HG03039 (cell line): Measurements from ENCODE around the gene CDH4.

Experiments
- ATAC-seq: cut with Tn5 transposase; IDR thresholded peaks from one replicate; pipeline ENCODE4 v1.9.1; 2021; ENCODE audit warnings: mild to moderate bottlenecking, moderate library complexity; ENCODE audit not compliant: unreplicated experiment

The CDH4 gene

DNA sequence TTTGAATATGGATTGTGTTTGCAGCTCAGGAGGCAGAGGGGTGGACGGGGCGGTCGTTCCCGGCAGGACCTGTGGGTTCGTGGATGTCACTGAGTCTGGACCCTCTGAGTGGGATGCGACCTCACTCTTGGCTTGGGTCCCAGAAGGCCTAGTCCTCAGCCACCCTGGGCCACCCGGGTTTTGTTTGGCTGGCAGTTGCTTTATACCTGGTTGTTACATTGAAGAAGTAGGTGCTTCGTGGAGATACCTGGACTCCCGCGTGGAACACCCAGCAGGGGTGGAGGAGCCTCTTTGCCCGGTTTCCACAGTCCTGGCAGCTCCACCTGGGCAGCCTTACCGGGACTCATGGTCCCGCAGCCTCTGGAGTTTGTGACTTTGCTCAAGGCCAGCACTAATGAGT, 408.5 kb downstream of the CDH4 start:
- ATAC-seq: no peak

DNA sequence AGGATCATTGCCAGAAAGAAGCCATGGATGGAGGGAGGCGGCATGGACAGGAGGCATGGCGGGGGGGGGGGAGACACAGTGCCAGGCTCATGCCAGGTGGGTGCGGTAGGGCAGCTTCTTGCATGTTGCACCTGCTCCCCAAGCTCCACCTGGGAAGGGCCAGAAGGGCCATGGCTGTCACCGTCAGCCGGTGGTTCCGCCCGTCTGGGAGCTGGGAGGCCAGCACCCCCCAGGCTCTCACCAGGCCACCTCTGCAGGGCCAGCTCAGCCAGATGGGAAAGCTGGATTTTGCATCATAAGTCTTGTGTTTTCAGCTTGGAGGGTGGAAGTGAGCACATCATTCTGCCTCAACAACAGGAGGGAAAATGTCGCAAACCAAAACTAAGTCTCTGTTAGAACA, 409.0 kb downstream of the CDH4 start:
- no peak for ATAC-seq

DNA sequence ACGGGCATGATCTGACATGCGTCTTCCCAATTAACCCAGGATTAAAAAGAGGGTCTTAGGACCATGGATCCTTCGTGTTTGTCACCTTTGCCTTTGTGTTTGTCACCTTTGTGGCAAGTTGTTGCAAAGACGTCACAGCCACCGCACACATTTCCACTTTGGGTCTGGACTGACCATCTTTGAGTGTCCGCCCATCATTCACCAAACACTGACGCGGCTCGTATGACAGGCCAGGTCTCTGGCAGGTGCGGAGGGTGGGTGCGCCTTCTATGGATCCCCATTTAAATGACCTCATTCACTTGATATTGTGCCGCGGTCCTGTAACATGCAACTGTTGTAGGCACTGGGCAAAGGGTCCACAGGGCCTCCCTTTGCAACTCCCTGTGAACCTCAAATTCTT, 409.5 kb downstream of the CDH4 start:
- no peak for ATAC-seq

DNA sequence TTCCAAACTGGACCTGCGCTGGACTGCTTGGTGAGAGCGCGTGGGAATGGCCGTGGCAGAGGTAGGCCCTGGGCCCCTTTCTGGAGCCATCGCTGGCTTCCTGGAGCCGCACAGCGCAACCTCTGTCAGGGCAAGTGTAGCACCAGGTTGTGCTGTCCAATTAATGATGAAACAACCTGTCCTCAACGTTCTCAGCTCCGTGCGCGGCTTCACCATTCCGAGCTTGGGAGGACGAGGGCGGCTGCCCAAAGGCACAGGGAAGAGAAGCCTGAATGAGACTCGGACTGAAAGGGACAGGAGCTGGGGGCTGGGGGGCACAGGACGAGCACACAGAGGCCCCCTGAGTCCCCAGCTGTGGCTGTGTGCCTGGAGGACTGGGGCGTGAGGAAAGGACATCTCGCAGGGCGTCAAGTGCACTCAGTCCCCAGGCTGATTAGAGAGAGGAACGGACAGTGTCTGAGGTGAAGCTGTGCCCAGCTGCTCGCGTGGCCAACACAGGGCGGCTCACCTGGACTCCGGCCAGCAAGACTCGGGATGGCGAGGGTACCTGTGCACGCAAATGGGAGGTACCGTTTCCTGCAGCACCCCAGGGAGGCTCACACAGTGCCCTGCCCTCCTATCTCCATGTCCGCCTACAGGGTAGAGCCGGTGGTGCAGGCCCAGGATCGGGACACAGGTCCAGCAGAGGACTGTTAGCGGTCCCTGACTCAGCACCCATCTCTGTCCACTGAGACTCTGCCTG, 410.3 kb downstream of the CDH4 start:
- no peak for ATAC-seq

DNA sequence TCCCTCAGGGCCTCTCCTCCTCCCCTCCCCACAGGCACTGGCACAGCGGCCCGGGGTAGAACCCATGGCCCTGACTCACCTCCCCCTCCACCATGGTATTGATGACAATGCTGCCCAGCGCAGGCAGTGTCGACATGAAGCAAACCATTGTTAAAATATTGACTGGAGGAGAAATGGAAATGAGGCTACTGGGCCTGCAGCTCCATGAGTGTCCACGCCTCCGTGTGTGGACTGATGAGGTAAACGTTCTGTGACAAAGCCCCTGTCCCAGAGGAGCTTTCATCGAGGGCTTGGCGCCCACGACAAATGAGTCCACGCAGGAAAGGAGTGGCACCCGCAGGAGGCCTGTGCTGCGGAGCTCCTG, 410.9 kb downstream of the CDH4 start:
- no peak for ATAC-seq

DNA sequence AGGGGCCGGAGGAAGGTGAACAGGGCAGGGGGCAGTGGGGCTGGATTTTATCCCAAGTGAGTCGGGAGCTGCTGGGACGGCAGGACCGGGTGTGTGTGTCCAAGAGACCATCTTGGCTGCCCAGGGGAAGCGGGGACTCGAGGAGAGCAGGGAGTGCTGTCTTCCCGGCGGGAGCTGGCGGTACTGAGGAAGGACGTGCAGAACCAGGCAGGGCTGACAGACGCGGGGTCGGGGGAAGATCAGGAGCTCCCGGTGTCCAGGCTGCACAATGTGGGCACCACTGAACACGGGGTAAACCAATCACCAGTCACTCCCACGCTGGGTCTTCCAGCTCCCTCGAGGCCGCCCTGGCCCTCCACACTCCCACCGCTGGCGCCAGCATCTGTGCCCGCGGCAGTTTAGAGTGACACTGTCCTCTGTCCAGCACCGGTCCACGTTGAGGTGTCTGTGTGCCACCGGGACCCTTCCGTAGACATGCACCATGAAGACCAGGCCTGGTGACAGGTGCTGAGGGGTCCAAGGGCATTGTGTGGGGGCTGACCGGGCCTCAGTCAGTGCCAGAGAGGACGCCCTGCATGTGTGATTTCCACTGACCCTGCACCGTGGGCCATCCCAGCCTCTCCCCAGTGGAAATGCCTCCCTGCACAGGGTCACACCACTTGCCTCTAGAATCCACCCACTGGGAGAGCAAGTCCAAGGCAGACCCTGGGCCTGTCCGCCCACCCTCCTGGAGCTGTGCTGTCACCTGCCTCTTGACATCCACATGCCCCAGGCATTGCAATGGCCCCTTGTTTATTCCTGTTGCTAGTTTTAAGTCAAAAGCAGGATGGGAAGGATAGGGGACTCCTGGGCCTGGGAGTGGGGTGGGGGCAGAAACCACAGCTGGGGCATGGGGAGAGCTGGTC, 411.7 kb downstream of the CDH4 start:
- ATAC-seq: no peak

- ATAC-seq: no peak
Measured at GRCh38 chr20:61664556-61665320, 412.7 kb downstream of the CDH4 start.

DNA sequence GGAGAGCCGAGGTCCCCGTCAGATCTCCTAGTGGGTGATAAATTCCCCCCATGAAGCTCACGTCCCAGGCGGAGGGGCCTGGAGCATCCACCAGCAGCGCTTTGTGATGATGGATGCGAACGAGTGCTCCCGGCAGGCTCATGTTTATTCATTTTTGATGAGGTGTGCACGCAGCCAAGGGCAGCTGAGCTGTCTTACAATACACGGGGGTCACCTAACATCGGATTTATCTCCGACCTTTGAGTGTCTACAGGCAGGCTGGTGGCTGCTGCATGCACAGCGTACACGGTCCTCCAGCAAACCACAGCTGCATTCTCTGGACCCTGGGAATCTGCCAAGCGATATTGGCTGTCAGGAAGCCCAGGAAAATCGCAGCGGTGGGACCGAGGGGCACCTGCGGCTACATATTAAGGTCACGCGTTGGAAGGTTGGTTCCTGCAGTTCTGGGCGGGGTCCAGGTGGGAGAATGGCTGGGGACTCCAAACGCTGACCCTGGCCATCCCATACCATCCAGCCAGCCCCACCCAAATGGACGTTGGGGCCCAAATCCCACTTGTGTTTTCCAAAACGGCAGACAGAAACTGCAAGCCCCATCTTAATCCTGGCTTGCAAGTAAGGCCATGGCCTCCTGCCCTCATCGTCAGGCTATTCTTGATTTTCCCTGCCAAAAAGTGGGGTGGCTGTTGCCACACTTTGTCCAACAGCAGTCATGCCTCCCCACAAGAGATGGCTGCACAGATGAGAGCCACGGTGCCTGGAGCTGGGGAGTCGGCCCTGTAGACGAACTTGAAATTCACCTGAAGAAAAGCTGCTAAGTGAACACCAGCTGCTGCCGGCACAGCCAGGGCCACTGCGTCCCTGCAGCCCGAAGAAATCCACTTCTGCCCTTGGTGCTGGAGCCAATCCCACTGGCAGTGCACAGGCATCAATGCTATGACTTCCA, 413.7 kb downstream of the CDH4 start:
- no peak for ATAC-seq

- ATAC-seq: no peak
Measured at GRCh38 chr20:61666471-61666832, 414.4 kb downstream of the CDH4 start.

DNA sequence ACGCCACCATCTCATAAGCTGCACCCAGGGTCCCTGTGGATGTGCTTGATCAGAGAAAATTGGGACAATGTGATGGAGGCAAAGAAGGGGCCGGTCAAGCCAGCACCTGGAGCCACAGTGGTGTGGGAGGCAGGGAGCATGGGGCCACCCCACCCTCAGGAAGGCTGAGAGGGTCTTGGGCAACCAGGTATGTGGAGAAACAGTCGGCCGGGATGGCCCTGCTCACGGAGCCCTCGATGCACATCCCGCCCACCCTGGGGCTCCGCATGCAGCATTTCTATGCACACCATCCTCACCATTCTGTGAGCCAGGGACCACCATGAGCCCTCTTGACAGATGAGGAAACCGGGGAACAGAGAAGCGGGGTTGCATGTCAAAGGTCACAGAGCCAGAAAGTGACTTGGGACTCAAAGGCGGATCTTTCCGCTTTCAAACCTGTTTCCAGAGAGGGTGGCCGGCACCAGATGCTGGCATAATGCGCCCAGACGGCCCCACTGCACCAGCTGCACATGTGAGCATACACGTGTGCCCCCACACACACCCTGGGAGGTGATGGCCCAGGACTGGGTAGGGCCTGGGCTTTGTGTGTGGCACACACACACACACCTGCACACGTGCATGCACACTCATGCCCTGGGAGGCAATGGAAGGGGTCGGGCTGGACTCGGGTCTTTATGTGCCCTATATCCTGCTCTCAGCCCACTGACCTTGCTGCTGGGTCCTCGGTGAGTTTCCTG, 415.2 kb downstream of the CDH4 start:
- ATAC-seq: no peak

GRCh38 chr20:61668065-61668650, 416.1 kb downstream of the CDH4 start:
- ATAC-seq: no peak

DNA sequence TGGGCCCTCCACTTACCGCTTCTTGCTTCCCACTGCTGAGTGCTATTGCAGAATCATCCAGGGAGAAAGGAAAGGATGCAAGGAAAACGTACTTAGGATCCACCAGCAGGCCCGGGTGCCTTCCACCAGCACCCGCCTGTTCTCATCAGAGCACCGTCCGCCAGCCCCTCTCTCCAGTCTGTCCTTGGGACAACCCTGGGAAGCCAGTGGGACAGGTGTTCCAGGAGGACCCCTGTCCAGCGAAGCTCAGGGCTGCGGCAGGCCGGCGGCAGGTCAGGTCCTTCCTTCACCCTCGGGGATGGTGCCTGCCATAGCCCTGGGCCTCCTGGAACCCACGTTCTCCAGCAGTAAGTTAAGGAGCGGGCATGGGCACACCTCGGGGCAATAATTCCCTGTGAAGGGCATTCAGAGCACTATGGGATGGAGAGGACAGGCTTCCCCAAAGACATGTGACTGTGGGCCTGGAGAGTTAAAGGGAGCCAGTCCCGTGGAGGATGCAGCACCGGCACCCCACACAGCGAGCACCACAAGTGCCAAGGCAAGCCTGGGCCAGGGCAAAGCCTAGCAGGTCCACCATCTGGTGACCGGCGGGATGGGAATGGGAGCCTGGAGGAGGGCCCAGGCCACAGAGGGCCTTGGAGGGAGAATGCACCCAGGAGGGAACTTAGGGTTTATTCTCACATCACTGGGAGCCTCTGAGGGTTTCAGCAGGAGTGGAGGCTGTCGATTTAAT, 416.9 kb downstream of the CDH4 start:
- no peak for ATAC-seq

DNA sequence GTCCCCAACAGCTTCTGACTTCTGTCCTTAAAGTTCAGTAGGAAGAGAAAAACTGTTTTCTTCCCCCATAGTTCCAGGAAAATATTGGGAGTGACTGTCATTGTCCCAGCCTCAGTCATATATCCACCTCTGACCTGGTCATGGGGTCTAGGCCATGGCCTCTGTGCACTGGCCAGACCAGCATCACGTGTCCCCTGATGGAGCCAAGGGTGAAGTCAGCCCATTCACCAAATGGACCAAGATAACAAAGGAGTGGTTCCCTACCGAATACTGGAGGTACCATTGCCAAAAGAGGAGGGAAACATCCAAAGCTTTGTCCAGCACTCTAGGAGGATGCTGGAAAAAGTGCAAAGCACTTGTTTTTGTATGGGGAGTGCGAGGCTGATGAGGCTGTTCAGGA, 418.2 kb downstream of the CDH4 start:
- ATAC-seq: no peak

DNA sequence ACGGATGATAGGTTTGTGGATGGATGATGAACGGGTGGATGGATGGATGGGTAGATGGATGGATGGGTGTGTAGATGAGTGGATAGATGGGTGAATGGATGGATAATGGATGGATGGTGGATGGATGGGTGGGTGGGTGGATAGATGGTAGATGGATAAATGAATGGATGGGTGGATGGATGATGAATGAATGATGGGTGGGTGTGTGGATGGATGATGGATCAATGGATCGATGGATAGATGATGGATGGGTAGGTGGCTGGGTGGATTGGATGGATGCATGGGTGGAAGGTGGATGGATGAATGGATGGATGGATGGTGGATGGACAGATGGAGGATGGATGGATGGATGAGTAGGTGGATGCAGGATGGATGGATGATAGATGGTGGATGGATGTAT, 419.5 kb downstream of the CDH4 start:
- ATAC-seq: no peak

DNA sequence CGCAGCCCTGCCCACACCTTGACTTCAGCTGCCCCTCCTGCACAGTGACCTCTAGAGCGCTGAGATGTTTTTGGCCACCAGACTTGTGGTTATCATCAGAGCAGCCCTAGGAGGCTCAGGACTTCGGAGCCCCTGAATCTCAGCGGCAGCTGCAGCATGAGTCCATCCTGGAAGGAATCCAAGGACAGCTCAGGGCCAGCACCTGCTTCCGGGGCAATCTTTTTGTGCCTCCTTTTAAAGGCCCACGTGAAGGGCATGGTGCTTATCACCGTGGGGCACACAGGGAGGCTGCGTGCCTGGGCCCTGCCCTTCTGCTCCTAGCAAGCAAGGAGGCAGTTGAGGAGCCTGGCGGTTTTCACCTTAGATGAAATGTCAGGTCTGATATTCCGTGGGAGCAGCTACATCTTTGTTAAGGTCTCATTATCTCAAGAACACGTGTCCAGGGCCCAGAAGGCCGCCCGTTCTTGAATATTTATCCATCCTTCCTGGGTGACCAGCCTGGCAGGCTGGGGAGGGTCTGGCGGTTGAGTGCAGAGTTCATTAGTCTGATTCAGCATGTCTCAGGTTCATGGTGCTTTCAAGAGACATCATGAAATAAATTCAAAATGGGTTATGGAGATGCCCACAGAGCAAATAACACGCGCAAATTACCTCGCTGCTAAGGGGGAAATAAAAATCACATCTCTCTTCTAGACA, 421.2 kb downstream of the CDH4 start:
- ATAC-seq: no peak

DNA sequence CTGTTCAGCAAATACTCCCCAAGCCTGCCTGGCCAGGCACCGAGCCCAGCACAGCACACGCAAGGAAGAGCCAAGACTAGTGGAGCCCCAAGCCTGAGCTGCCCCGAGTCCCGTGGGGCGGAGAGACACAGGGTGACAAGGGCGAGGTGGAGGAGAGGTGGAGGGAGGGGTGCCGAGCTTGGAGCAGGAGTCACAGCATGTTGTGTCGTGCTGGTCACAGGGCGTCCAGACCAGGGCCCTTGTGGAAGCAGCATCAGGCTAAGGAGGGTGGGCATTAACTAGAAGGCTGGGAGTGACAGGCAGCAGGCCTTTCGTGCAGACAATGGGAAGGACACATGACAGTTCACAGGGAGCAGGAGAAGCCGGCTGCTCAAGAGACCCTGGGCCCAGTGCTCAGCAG, 422.1 kb downstream of the CDH4 start:
- ATAC-seq: no peak

- no peak for ATAC-seq
Measured at GRCh38 chr20:61674688-61675087, 422.6 kb downstream of the CDH4 start.

GRCh38 chr20:61677928-61678327, 425.9 kb downstream of the CDH4 start:
- ATAC-seq: no peak
